ENCODE measurements around the gene SPI1.
"Not testable (repeated sequence)": the region's sequence is repeated elsewhere in the genome, so short reads cannot be mapped to it uniquely, and the experiment has no call there.

The SPI1 gene

GRCh38 chr11:47340980-47341775, 37.2 kb downstream of the SPI1 start:
- DNase-seq (ENCODE audit: low read depth, low spot score), result no peak

- DNase-seq (ENCODE audit: low read depth, low spot score), result no peak
These were observed 38.3 kb downstream of the SPI1 start for GRCh38 chr11:47340010-47340409.

GRCh38 chr11:47338396-47339241, 39.7 kb downstream of the SPI1 start:
- no peak for DNase-seq (ENCODE audit: low read depth, low spot score)

- no peak for DNase-seq (ENCODE audit: low read depth, low spot score)
These were observed 41.0 kb downstream of the SPI1 start for GRCh38 chr11:47337229-47337924.

GRCh38 chr11:47336595-47336994, 41.8 kb downstream of the SPI1 start:
- no peak for DNase-seq (ENCODE audit: low read depth, low spot score)

- DNase-seq (ENCODE audit: low read depth, low spot score), result no peak
These were observed 42.6 kb downstream of the SPI1 start for GRCh38 chr11:47335733-47336132.

- DNase-seq (ENCODE audit: low read depth, low spot score), result not testable (repeated sequence)
These were observed 43.5 kb downstream of the SPI1 start for GRCh38 chr11:47334699-47335411.

GRCh38 chr11:47333886-47334443, 44.4 kb downstream of the SPI1 start:
- no peak for DNase-seq (ENCODE audit: low read depth, low spot score)

GRCh38 chr11:47333526-47333845, 44.9 kb downstream of the SPI1 start:
- no peak for DNase-seq (ENCODE audit: low read depth, low spot score)

- no peak for DNase-seq (ENCODE audit: low read depth, low spot score)
These were observed 45.4 kb downstream of the SPI1 start for GRCh38 chr11:47332791-47333525.

GRCh38 chr11:47332303-47332711, 46.0 kb downstream of the SPI1 start:
- no peak for DNase-seq (ENCODE audit: low read depth, low spot score)

GRCh38 chr11:47331454-47332302, 46.7 kb downstream of the SPI1 start:
- DNase-seq (ENCODE audit: low read depth, low spot score), result no peak

- DNase-seq (ENCODE audit: low read depth, low spot score), result no peak
These were observed 48.1 kb downstream of the SPI1 start for GRCh38 chr11:47329987-47330931.

GRCh38 chr11:47329431-47329986, 48.8 kb downstream of the SPI1 start:
- no peak for DNase-seq (ENCODE audit: low read depth, low spot score)

GRCh38 chr11:47328449-47329390, 49.6 kb downstream of the SPI1 start:
- no peak for DNase-seq (ENCODE audit: low read depth, low spot score)

- DNase-seq (ENCODE audit: low read depth, low spot score), result no peak
These were observed 50.4 kb downstream of the SPI1 start for GRCh38 chr11:47327949-47328348.

- DNase-seq (ENCODE audit: low read depth, low spot score), result no peak
These were observed 51.3 kb downstream of the SPI1 start for GRCh38 chr11:47327025-47327424.
